K562 (cell line): Measurements from ENCODE around the gene DNER. TPM values are rescaled to one million over a fixed set of nuclear protein-coding genes. Genes with fewer than 3 reads are reported as not detected.

Source experiments
- ATAC-seq: fragments of 200-7000 bp; cut with Tn5 transposase; 3 replicates; pipeline ENCODE4 v1.9.1; 2020; ENCODE audit warnings: moderate library complexity
- BruUV-seq: library from RNA; stranded (reverse); fragments of 400-500 nt; replicated peaks from 2 replicates; lab custom pipeline; 2021; lab: Mats Ljungman, UMichigan
- CTCF ChIA-PET: fragments of 300-600 bp; formaldehyde crosslinking; extraction: SDS; loops from one replicate; lab custom pipeline; 2021; ENCODE audit warnings: low intra/inter-chr PET ratio; lab: Yijun Ruan, JAX
- POLR2A ChIA-PET: fragments of 300-600, 350-650 bp; sonication (Branson Sonifier 250); formaldehyde crosslinking; extraction: SDS; loops from one replicate; lab custom pipeline; 2021; ENCODE audit warnings: antibody characterized with exemption, inconsistent platforms; lab: Yijun Ruan, JAX
- DNase-seq, 4 experiments: peaks; one replicate each; pipeline versions ENCODE4 v3.0.0 to v3.0.0-alpha.2; 2011 to 2018; ENCODE audit warnings: low spot score in 3 of 4, mixed read lengths in 3 of 4; ENCODE audit errors: extremely low read depth in 1 of 4
- FAIRE-seq: peaks from 2 replicates; lab custom pipeline; 2011; peaks lifted over from hg19 to GRCh38; lab: Jason Lieb, UNC
- H2AFZ ChIP-seq: 2 replicates; pipeline ENCODE4 v1.6.0; 2011; ENCODE audit warnings: low read depth, low read length, control low read depth, inconsistent platforms
- H3K27ac ChIP-seq: fragments of 200-600 bp; 3 replicates; pipeline ENCODE4 v1.8.0; 2011; ENCODE audit warnings: low read depth, mild to moderate bottlenecking, control low read depth, inconsistent platforms, low read length, moderate library complexity, mixed read lengths; ENCODE audit errors: extremely low read depth
- H3K27me3 ChIP-seq, 2 experiments: fragments of 300-600 bp in 1 of 2; 2 replicates in 1 of 2; 3 replicates in 1 of 2; pipeline versions ENCODE4 v1.6.0 to v1.8.0; 2011; ENCODE audit warnings: inconsistent platforms in 2 of 2, low read length in 2 of 2, mild to moderate bottlenecking in 1 of 2, mixed read lengths in 1 of 2, moderate library complexity in 1 of 2; ENCODE audit not compliant: control insufficient read depth in 2 of 2, insufficient read depth in 2 of 2
- H3K36me3 ChIP-seq: fragments of 300-600 bp; 3 replicates; pipeline ENCODE4 v1.8.0; 2011; ENCODE audit warnings: mild to moderate bottlenecking, low read length, inconsistent platforms; ENCODE audit not compliant: control insufficient read depth, insufficient read depth
- H3K4me1 ChIP-seq, 2 experiments: fragments of 200-600 bp in 1 of 2; replicated peaks in 1 of 2; 2 replicates in 1 of 2; 3 replicates in 1 of 2; pipeline versions ENCODE4 v1.5.1 to v1.8.0; 2011; ENCODE audit warnings: inconsistent platforms in 2 of 2, low read length in 2 of 2, mild to moderate bottlenecking in 1 of 2, mixed read lengths in 1 of 2, moderate library complexity in 1 of 2; ENCODE audit not compliant: control insufficient read depth in 2 of 2, insufficient read depth in 2 of 2
- H3K4me2 ChIP-seq: 2 replicates; pipeline ENCODE4 v1.6.1; 2011; ENCODE audit warnings: low read length, control low read depth, inconsistent platforms, mixed read lengths; ENCODE audit not compliant: insufficient read depth
- H3K4me3 ChIP-seq: fragments of 200-600 bp; sonication (generic), shearing (Covaris generic); 2 replicates; pipeline ENCODE4 v1.5.1; 2016; ENCODE audit warnings: control low read depth, inconsistent platforms
- H3K79me2 ChIP-seq: fragments of 200-600 bp; 3 replicates; pipeline ENCODE4 v1.8.0; 2011; ENCODE audit warnings: low read length, inconsistent platforms; ENCODE audit not compliant: control insufficient read depth, insufficient read depth
- H3K9ac ChIP-seq, 2 experiments: 2 replicates each; pipeline versions ENCODE4 v1.6.0 to v1.6.1; 2011; ENCODE audit warnings: low read depth in 2 of 2, low read length in 2 of 2, control low read depth in 1 of 2, inconsistent platforms in 1 of 2, mild to moderate bottlenecking in 1 of 2, mixed read lengths in 1 of 2; ENCODE audit not compliant: insufficient read depth in 1 of 2
- H3K9me1 ChIP-seq: one replicate; pipeline ENCODE4 v1.6.0; 2011; ENCODE audit warnings: inconsistent platforms, mild to moderate bottlenecking, low read length, moderate library complexity; ENCODE audit not compliant: control insufficient read depth, insufficient read depth
- H3K9me3 ChIP-seq: replicated peaks from 2 replicates; pipeline ENCODE4 v1.5.1; 2011; ENCODE audit warnings: low read depth, low read length, inconsistent platforms; ENCODE audit not compliant: control insufficient read depth, insufficient read depth
- H4K20me1 ChIP-seq: replicated peaks from 2 replicates; pipeline ENCODE4 v1.6.1; 2011; ENCODE audit warnings: low read length, inconsistent platforms, mixed read lengths; ENCODE audit not compliant: control insufficient read depth, insufficient read depth
- BRF2 ChIP-seq: IDR thresholded peaks from 3 replicates; pipeline ENCODE4 v1.6.1; 2011; ENCODE audit warnings: borderline replicate concordance, mild to moderate bottlenecking; ENCODE audit not compliant: insufficient read length, insufficient read depth
- HEY1 ChIP-seq: fragments of 250-450 bp; sonication (Bioruptor Pico); IDR thresholded peaks from 2 replicates; pipeline ENCODE4 v1.5.0; 2020; ENCODE audit warnings: mild to moderate bottlenecking, moderate library complexity, borderline replicate concordance
- MAFG ChIP-seq: fragments of 450-650 bp; conservative IDR thresholded peaks from 2 replicates; pipeline ENCODE4 v1.6.1; 2016; ENCODE audit warnings: missing genetic modification characterization, missing compliant biosample characterization
- NCOA1 ChIP-seq: fragments of 450-650 bp; IDR thresholded peaks from 2 replicates; pipeline ENCODE4 v1.6.1; 2016; ENCODE audit warnings: low read depth
- PYGO2 ChIP-seq: fragments of 450-650 bp; IDR thresholded peaks from 2 replicates; pipeline ENCODE4 v1.6.1; 2016; ENCODE audit warnings: mild to moderate bottlenecking, missing genetic modification characterization, moderate library complexity, missing compliant biosample characterization
- WGBS: fragments of 100-300 bp; shearing (Covaris generic); methylation state at CpG from one replicate; pipeline ENCODE4 v1.1.6; 2016; ENCODE audit warnings: low coverage, mixed read lengths; ENCODE audit not compliant: insufficient coverage; ENCODE audit errors: missing lambda C conversion rate; 5-methylcytosine and 5-hydroxymethylcytosine counted together
- in situ Hi-C: fragments of 300-500 bp; cut with MboI; formaldehyde crosslinking; loops from 4 replicates; pipeline ENCODE4 v1.15.0; 2018; ENCODE audit warnings: inconsistent platforms, mixed read lengths
- intact Hi-C: fragments of 100-400 bp; cut with micrococcal nuclease; formaldehyde crosslinking; loops from 2 replicates; pipeline ENCODE4 v1.14.2; 2022
- polyA plus RNA-seq, 8 experiments: library from polyadenylated mRNA; depleted of rRNA in 4 of 8; stranded (reverse) in 5 of 8; unstranded in 3 of 8; fragments of >200 nt; fragmentation: Nextera tagmentation in 2 of 8; fragmentation: Illumina TruSeq in 1 of 8; extraction: Ambion mirVana in 2 of 8; extraction: Trizol in 1 of 8; gene quantifications; 2 replicates each; pipeline versions ENCODE4 v1.2.1 to v1.2.3, GENCODE V29; 2011 to 2014; ENCODE audit warnings: inconsistent platforms in 1 of 8, missing spikeins in 1 of 8
- total RNA-seq, 7 experiments: library from RNA; depleted of rRNA in 6 of 7; stranded (reverse); fragments of >200 nt in 6 of 7; fragmentation: Illumina TruSeq in 2 of 7; extraction: Trizol in 2 of 7; gene quantifications; 2 replicates each; pipeline versions ENCODE4 v1.2.1 to v1.2.3, GENCODE V29; 2011 to 2021; ENCODE audit warnings: low replicate concordance in 1 of 7
- TF ChIP-seq, protein P1 (sequence below): sonication (generic); formaldehyde crosslinking; IDR thresholded peaks from 2 replicates; pipeline ENCODE4 v1.8.0; 2022; ENCODE audit warnings: mild to moderate bottlenecking, low read depth, missing genetic modification reagents
- TF ChIP-seq, protein P2 (sequence below): sonication (generic); formaldehyde crosslinking; IDR thresholded peaks from 2 replicates; pipeline ENCODE4 v1.8.1; 2023; ENCODE audit warnings: mild to moderate bottlenecking, missing genetic modification reagents, moderate library complexity

Gene DNER
- total and polyA plus RNA-seq, 9 of the 15 experiments (the other 6 are each of a cell fraction or from before 2014, with no cell fraction given), result not detected

GRCh38 chr2:229633556-229633955, 80.8 kb downstream of the DNER start:
- FAIRE-seq, result no peak

More at GRCh38 chr2:229633556-229633955, 80.8 kb downstream of the DNER start:
- ChIA-PET CTCF (no interaction called here), POLR2A (no interaction called here)
- WGBS, result 2% methylated on average over 7 of the region's 7 CpGs
- no peaks in the 10 kb centered on the region for H3K79me2 ChIP-seq
- DNase-seq (no peak), ATAC-seq (no peak)
- intact Hi-C loops (no loop called here), in situ Hi-C loops (no loop called here)
- no peaks in the 10 kb centered on the region for H3K36me3 ChIP-seq
- no peak overlapping the region for H3K4me3 ChIP-seq
- H3K9ac ChIP-seq, result no peak overlapping the region
- BruUV-seq, result no TSS peak
- no peaks in the 10 kb centered on the region for H3K27me3 ChIP-seq
- no peaks in the 10 kb centered on the region for H3K4me1 ChIP-seq
- H3K9me3 ChIP-seq, result no peaks in the 10 kb centered on the region
- no peaks in the 10 kb centered on the region for H3K9me1 ChIP-seq
- no peaks in the 10 kb centered on the region for H4K20me1 ChIP-seq
- TF ChIP-seq PYGO2, result no peak
- TF ChIP-seq, protein P1, sequence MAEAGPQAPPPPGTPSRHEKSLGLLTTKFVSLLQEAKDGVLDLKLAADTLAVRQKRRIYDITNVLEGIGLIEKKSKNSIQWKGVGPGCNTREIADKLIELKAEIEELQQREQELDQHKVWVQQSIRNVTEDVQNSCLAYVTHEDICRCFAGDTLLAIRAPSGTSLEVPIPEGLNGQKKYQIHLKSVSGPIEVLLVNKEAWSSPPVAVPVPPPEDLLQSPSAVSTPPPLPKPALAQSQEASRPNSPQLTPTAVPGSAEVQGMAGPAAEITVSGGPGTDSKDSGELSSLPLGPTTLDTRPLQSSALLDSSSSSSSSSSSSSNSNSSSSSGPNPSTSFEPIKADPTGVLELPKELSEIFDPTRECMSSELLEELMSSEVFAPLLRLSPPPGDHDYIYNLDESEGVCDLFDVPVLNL, result no peak
- no peak for TF ChIP-seq MAFG (tag)
- TF ChIP-seq, protein P2, sequence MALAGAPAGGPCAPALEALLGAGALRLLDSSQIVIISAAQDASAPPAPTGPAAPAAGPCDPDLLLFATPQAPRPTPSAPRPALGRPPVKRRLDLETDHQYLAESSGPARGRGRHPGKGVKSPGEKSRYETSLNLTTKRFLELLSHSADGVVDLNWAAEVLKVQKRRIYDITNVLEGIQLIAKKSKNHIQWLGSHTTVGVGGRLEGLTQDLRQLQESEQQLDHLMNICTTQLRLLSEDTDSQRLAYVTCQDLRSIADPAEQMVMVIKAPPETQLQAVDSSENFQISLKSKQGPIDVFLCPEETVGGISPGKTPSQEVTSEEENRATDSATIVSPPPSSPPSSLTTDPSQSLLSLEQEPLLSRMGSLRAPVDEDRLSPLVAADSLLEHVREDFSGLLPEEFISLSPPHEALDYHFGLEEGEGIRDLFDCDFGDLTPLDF (CRISPR knock-in tag), result no peak
- TF ChIP-seq BRF2, result no peak
- no peak for TF ChIP-seq HEY1 (CRISPR knock-in tag)
- TF ChIP-seq NCOA1, result no peak
- H3K27ac ChIP-seq, result no peak overlapping the region
- H3K4me2 ChIP-seq, result no peak overlapping the region
- no peak overlapping the region for H2AFZ ChIP-seq
